ENCODE results near the gene MYH4. TPM values are rescaled to one million over a fixed set of nuclear protein-coding genes. Genes with fewer than 3 reads are reported as not detected.

Gene MYH4
- polyA plus RNA-seq, 1 experiment, result not detected

DNA sequence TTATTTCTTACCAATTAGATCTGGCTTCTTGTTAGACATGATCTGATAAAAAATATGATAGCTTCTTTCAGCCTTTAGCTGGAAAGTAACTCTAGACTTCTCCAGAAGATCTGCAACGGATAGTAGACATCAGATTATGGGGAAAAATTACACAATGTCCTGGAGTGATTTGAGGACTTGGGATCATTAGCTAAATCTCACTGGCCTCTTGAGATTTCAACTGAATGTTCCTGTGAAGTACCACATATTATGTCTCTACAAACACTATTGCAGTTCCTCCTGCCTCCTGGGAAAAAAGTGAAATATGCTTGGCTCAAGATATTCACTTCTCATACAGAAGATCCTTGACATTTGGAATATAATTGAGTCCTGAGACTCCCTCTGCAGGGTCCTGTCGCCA lies 43.5 kb upstream of the MYH4 start:
- H3K27ac ChIP-seq (ENCODE audit: low read depth, low read length), result no peak overlapping the region
- H3K9me3 ChIP-seq (ENCODE audit: control insufficient read depth, insufficient read depth, low read length), result peaks cover 14% of the 10 kb centered on the region; the same call in 1 of the 2 replicates
- CTCF ChIA-PET, result no interaction called here

DNA sequence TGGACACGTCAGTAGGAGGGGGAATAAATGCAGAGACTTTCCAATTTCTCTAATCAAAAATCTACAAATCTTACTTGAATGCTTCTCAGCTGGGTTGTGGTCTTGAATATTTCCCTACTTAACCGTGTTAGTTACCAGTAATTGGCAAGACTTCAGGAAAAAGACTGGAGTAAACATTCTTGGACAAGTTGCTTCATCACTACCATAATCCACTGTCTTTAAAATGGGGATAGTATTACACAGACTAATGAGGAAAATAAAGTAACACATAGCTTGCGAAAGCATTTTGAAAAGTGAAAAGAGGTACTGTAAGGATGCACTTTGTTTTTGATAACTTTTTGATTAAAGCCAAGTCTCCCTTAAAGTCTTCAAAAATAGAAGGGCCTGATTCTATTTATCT lies 30.6 kb upstream of the MYH4 start:
- Histone ChIP-seq H3K9me3 (ENCODE audit: control insufficient read depth, insufficient read depth, low read length) (peaks cover 12% of the 10 kb centered on the region), H3K27ac (ENCODE audit: low read depth, low read length) (no peak overlapping the region), H3K27me3 (ENCODE audit: control insufficient read depth, insufficient read depth, low read length) (no peaks in the 10 kb centered on the region), H3K4me3 (ENCODE audit: low read depth, low read length) (no peak overlapping the region)
- DNase-seq (ENCODE audit: low read depth, low spot score), result no peak
- ChIA-PET POLR2A (no interaction called here), CTCF (no interaction called here)
- TF ChIP-seq, protein P1, sequence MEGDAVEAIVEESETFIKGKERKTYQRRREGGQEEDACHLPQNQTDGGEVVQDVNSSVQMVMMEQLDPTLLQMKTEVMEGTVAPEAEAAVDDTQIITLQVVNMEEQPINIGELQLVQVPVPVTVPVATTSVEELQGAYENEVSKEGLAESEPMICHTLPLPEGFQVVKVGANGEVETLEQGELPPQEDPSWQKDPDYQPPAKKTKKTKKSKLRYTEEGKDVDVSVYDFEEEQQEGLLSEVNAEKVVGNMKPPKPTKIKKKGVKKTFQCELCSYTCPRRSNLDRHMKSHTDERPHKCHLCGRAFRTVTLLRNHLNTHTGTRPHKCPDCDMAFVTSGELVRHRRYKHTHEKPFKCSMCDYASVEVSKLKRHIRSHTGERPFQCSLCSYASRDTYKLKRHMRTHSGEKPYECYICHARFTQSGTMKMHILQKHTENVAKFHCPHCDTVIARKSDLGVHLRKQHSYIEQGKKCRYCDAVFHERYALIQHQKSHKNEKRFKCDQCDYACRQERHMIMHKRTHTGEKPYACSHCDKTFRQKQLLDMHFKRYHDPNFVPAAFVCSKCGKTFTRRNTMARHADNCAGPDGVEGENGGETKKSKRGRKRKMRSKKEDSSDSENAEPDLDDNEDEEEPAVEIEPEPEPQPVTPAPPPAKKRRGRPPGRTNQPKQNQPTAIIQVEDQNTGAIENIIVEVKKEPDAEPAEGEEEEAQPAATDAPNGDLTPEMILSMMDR (IDR thresholded peaks at IDR 0.05; ENCODE audit: low read depth, low read length), result no peak

More for the DNA sequence above, 43.5 kb upstream of the MYH4 start:
- TF ChIP-seq, protein P1 (IDR thresholded peaks at IDR 0.05; ENCODE audit: low read depth, low read length), result no peak
- Histone ChIP-seq H3K27me3 (ENCODE audit: control insufficient read depth, insufficient read depth, low read length) (no peaks in the 10 kb centered on the region), H3K4me3 (ENCODE audit: low read depth, low read length) (no peak overlapping the region)
- POLR2A ChIA-PET, result no interaction called here
- DNase-seq (ENCODE audit: low read depth, low spot score), result no peak

DNA sequence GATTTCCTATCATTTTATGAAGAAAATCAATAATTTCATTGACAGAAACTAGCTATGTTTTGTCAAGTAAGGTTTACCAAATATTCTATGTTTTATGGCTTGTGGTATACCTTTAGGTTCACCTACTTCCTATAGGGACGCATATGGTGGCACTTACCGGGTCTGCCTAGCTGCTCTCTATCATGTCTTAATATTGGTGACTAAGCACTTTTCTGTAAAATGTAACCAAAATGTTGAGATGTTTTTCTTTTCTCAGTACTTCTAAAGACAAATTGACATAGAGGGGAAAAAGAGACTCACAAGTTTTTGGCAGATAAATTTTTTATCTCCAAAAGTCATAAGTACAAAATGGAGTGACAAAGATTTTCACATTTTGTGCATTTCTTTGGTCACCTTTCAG lies 22.6 kb upstream of the MYH4 start:
- H3K4me3 ChIP-seq (ENCODE audit: low read depth, low read length), result no peak overlapping the region
- ChIA-PET CTCF (no interaction called here), POLR2A (no interaction called here)
- no peak overlapping the region for H3K27ac ChIP-seq (ENCODE audit: low read depth, low read length)
- TF ChIP-seq, protein P1 (IDR thresholded peaks at IDR 0.05; ENCODE audit: low read depth, low read length), result no peak
- H3K27me3 ChIP-seq (ENCODE audit: control insufficient read depth, insufficient read depth, low read length), result no peaks in the 10 kb centered on the region
- H3K9me3 ChIP-seq (ENCODE audit: control insufficient read depth, insufficient read depth, low read length), result peaks cover 12% of the 10 kb centered on the region
- no peak for DNase-seq (ENCODE audit: low read depth, low spot score)

DNA sequence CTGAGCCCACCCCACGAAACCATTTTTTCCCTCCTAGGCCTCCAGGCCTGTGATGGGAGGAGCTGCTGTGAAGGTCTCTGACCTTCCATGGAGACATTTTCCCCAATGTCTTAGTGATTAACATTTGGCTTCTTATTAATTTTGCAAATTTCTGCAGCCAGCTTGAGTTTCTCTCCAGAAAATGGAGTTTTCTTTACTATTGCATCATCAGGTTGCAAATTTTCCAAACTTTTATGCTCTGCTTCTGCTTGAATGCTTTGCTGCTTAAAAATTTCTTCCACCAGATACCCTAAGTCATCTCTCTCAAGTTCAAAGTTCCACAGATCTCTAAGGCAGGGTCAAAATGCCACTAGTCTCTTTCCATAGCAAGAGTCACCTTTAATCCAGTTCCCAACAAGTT lies 12.9 kb upstream of the MYH4 start:
- POLR2A ChIA-PET, result no interaction called here

DNA sequence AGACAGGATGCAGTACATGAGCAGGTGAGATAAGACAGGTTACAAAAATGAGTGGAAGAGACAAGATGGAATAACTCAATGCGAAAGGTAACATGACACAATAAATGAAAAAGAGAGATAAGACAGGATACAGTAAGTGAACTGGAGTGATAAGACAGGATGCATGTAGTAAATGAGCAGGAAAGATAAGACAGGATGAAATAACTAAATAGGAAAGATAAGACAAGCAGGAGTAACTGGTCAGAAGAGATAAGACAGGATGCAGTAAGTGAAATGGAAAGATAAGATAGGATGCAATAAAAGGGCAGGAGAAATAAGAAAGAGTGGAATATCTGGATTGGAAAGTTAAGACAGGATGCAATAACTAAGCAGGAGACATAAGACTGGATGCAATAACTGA lies 8.3 kb upstream of the MYH4 start:
- Histone ChIP-seq H3K27ac (ENCODE audit: low read depth, low read length) (no peak overlapping the region), H3K27me3 (ENCODE audit: control insufficient read depth, insufficient read depth, low read length) (no peaks in the 10 kb centered on the region), H3K4me3 (ENCODE audit: low read depth, low read length) (no peak overlapping the region), H3K9me3 (ENCODE audit: control insufficient read depth, insufficient read depth, low read length) (peaks cover 4% of the 10 kb centered on the region)
- TF ChIP-seq, protein P1 (IDR thresholded peaks at IDR 0.05; ENCODE audit: low read depth, low read length), result no peak
- CTCF ChIA-PET, result no interaction called here
- POLR2A ChIA-PET, result no interaction called here
- no peak for DNase-seq (ENCODE audit: low read depth, low spot score)

More for the DNA sequence above, 12.9 kb upstream of the MYH4 start:
- H3K27me3 ChIP-seq (ENCODE audit: control insufficient read depth, insufficient read depth, low read length), result no peaks in the 10 kb centered on the region
- no peak for DNase-seq (ENCODE audit: low read depth, low spot score)
- no peak overlapping the region for H3K27ac ChIP-seq (ENCODE audit: low read depth, low read length)
- TF ChIP-seq, protein P1 (IDR thresholded peaks at IDR 0.05; ENCODE audit: low read depth, low read length), result no peak
- no peak overlapping the region for H3K4me3 ChIP-seq (ENCODE audit: low read depth, low read length)
- H3K9me3 ChIP-seq (ENCODE audit: control insufficient read depth, insufficient read depth, low read length), result no peaks in the 10 kb centered on the region; the same call in 1 of the 2 replicates
- CTCF ChIA-PET, result no interaction called here
